ENCODE results near the gene CLDN17. TPM values are rescaled to one million over a fixed set of nuclear protein-coding genes. Genes with fewer than 3 reads are reported as not detected.
A peak's percentile ranks its signal among the peaks of the same experiment; 100 is the strongest.

The CLDN17 gene
- total and polyA plus RNA-seq, 2 of the 8 experiments (the other 6 are each of a cell fraction or from before 2014, with no cell fraction given), result not detected

- H2BK5ac ChIP-seq (ENCODE audit: low read depth, low read length), result no peak within 1 kb of the TSS
- H4K20me1 ChIP-seq (replicated peaks in 1 of 2; ENCODE audit: control insufficient read depth in 1 of 2, insufficient read depth in 2 of 2, low read length in 2 of 2), result no peaks in the 10 kb centered on the region
- ChIA-PET CTCF (ENCODE audit: partially characterized antibody) (interaction anchor here (0.5 kb wide), 1 partner anchor 127 kb away, joined by 3 read pairs; no protein-coding TSS in a partner anchor), POLR2A (ENCODE audit: partially characterized antibody) (no interaction called here)
- no peak within 1 kb of the TSS for H2BK120ac ChIP-seq (replicated peaks; ENCODE audit: low read depth, low read length)
- H3K36me3 ChIP-seq (ENCODE audit: control insufficient read depth in 2 of 4, insufficient read depth in 4 of 4, low read length in 3 of 4), result no peaks in the 10 kb centered on the region
- no peak within 1 kb of the TSS for H3K18ac ChIP-seq (ENCODE audit: extremely low read depth, low read length)
- H3K23me2 ChIP-seq (ENCODE audit: low read depth, low read length), result no peaks in the 10 kb centered on the region
- no peak for FAIRE-seq
- H3K4me1 ChIP-seq (replicated peaks in 1 of 4; ENCODE audit: control insufficient read depth in 3 of 4, insufficient read depth in 4 of 4, low read length in 3 of 4), result no peaks in the 10 kb centered on the region
- H3K79me2 ChIP-seq (ENCODE audit: control insufficient read depth in 1 of 2, insufficient read depth in 2 of 2, low read length in 2 of 2), result no peaks in the 10 kb centered on the region
- no peaks in the 10 kb centered on the region for H3K79me1 ChIP-seq (ENCODE audit: low read depth, low read length)
- no peak within 1 kb of the TSS for H3K4ac ChIP-seq (replicated peaks; ENCODE audit: insufficient read length, low read depth, low read length)
- no peak within 1 kb of the TSS for H4K5ac ChIP-seq (ENCODE audit: insufficient read length, low read depth, low read length)
- 91% methylated on average over 5 of the region's 5 CpGs; no CpG with 5 or more reads in 1 of the 2 experiments for WGBS, 2 experiments (ENCODE audit: extremely low coverage in 1 of 2, insufficient coverage in 1 of 2, insufficient read length in 1 of 2, insufficient replicate concordance in 2 of 2, low coverage in 1 of 2, low lambda C conversion rate in 2 of 2, missing lambda C conversion rate in 1 of 2)
- H3K14ac ChIP-seq (ENCODE audit: insufficient read length), result no peak within 1 kb of the TSS
- H2BK12ac ChIP-seq (ENCODE audit: low read depth, low read length), result no peak within 1 kb of the TSS
- no peak for DNase-seq (ENCODE audit: low read depth in 1 of 2, low spot score in 2 of 2)
- H2BK15ac ChIP-seq (ENCODE audit: low read length), result no peak within 1 kb of the TSS
- H4K8ac ChIP-seq (ENCODE audit: extremely low read depth, insufficient read depth, low read length), result no peak within 1 kb of the TSS; the same call in 1 of the 2 replicates
- H2AFZ ChIP-seq (ENCODE audit: low read length), result peak within 1 kb of the TSS; percentile 59; the same call in 1 of the 2 replicates
- H3K9ac ChIP-seq (replicated peaks in 1 of 4; ENCODE audit: extremely low read depth in 1 of 4, low read depth in 3 of 4, low read length in 3 of 4), result no peak within 1 kb of the TSS
- H3K27ac ChIP-seq (ENCODE audit: low read depth, low read length), result no peak within 1 kb of the TSS
- no peak within 1 kb of the TSS for H3K4me3 ChIP-seq (ENCODE audit: extremely low read depth in 1 of 4, insufficient read depth in 2 of 4, low read depth in 3 of 4, low read length in 4 of 4)
- H4K91ac ChIP-seq (replicated peaks; ENCODE audit: insufficient read length, low read length), result no peak within 1 kb of the TSS
- TF ChIP-seq RXRA (IDR thresholded peaks at IDR 0.05; ENCODE audit: insufficient read depth, low read depth, low read length) (no peak), RNF2 (IDR thresholded peaks at IDR 0.05; ENCODE audit: borderline replicate concordance, low read depth, low read length, missing control alignments, poor library complexity, severe bottlenecking) (no peak), TCF12 (IDR thresholded peaks at IDR 0.05; ENCODE audit: low read depth, low read length) (no peak), JUN (IDR thresholded peaks at IDR 0.05; ENCODE audit: low read depth, low read length) (no peak), SIN3A (conservative IDR thresholded peaks at IDR 0.05 in 1 of 2, IDR thresholded peaks at IDR 0.05 in 1 of 2; ENCODE audit: low read depth in 1 of 2, low read length in 2 of 2) (no peak), TBP (IDR thresholded peaks at IDR 0.05; ENCODE audit: low read depth, low read length) (no peak), EZH2 (IDR thresholded peaks at IDR 0.05; ENCODE audit: low read depth, low read length, severe bottlenecking) (no peak), ZNF274 (IDR thresholded peaks at IDR 0.05; ENCODE audit: borderline replicate concordance, extremely low read depth, low read length) (no peak), HDAC6 (IDR thresholded peaks at IDR 0.05; ENCODE audit: low read depth, low read length) (no peak)
- TF ChIP-seq, protein P1, sequence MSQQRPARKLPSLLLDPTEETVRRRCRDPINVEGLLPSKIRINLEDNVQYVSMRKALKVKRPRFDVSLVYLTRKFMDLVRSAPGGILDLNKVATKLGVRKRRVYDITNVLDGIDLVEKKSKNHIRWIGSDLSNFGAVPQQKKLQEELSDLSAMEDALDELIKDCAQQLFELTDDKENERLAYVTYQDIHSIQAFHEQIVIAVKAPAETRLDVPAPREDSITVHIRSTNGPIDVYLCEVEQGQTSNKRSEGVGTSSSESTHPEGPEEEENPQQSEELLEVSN (IDR thresholded peaks at IDR 0.05), result no peak
- no peaks in the 10 kb centered on the region for H3K9me3 ChIP-seq (ENCODE audit: insufficient read depth in 2 of 2, low read depth in 1 of 2, low read length in 1 of 2)
- no peak within 1 kb of the TSS for H2BK20ac ChIP-seq (ENCODE audit: low read length)
- no peak within 1 kb of the TSS for H3K23ac ChIP-seq (ENCODE audit: insufficient read length)
- no peaks in the 10 kb centered on the region for H3K27me3 ChIP-seq (replicated peaks in 1 of 4; ENCODE audit: control insufficient read depth in 3 of 4, extremely low read depth in 1 of 4, insufficient read depth in 3 of 4, low read length in 3 of 4)
- H2AK5ac ChIP-seq (ENCODE audit: low read depth, low read length), result no peak within 1 kb of the TSS
- H3K4me2 ChIP-seq (ENCODE audit: insufficient read depth in 1 of 2, low read depth in 2 of 2, low read length in 2 of 2), result no peak within 1 kb of the TSS
- H3K56ac ChIP-seq (replicated peaks; ENCODE audit: insufficient read length, low read depth, low read length), result no peak within 1 kb of the TSS
These were observed 49.6 kb upstream of the CLDN17 start, which contains the start of gene CLDN8 for GRCh38 chr21:30216041-30216723. CLDN8 (minus strand) TSS chr21:30216097; CDS start chr21:30215925, 172 bp downstream.
